ENCODE results near the gene CRHR2.
A peak's percentile ranks its signal among the peaks of the same experiment; 100 is the strongest.

CRHR2 gene

DNA sequence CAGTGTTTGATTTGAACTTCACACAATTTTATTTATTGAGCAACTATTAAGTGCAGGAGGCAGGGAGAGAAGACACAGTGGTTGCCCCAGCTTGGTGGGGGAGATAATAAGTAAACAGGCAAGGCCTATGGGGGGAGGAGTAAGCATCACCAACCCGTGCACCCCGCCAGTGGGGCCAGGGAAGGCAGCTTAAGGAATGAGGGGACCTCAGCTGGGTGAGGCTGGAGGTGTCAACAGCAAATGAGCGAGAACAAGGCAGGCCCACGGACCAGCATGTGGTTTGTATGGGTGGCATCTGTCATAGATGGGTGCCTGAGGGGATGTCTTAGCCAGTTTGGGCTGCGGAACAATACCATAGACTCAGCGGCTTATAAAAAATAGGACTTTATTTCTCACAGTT, 24.1 kb upstream of the CRHR2 start:
- DNase-seq = no peak

DNA sequence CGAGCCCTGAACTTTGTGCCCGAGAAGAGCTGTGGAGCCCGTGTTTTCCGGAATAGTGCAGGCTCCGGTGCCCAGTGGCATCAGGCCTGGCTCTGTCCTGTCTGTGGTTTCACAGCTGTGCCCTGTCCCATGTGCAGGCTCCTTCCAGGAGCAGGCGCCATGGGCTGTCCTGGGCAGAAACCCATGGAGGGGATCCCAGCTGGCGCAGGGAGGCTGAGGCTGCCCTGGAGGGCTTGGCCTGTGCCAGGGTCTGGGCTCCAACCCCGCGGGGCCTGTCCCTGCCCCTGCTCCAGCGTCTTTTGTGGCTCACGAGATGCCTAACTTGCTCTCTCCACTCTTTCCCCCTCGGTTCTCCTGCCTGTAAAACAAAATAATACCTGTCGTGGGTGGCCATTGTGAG, 23.3 kb upstream of the CRHR2 start:
- no peak for DNase-seq

DNA sequence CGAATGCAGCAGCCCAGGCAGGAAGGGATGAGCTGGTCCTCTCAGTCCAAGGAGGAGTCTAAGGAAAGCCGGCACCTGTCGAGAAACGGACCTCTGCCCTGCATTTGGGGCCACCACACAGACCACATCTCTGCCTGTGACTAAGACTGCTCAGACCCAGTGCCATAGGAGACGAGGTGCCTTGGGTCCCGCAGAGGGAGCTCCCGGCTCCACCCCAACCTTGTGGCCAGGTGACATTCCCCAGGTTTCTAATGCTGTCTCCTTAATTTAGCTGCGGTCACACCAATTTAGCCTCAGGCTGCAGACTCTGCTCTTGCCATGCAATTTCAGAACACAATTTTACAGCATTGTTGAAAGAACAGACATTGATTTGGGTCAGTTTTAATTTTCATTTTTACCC, 22.8 kb upstream of the CRHR2 start:
- no peak for DNase-seq

DNA sequence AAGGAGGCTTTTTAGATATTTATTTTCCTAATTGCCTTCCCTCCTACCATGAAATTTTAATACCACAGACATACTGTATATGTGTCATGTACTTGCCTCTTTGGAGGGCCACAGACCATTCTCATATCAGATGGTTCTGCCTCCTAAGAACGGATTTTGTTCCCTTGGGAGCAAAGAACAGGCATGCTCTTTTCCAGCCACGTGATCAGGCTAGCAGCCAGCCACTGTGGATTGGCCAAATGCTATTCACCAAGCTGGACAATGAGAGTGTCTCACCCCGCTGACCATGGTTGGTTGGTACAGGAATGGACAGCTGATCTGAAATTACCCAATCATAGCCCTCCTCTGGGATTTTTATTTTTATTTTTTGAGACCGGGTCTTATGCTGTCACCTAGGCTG, 21.5 kb upstream of the CRHR2 start:
- no peak for DNase-seq

DNA sequence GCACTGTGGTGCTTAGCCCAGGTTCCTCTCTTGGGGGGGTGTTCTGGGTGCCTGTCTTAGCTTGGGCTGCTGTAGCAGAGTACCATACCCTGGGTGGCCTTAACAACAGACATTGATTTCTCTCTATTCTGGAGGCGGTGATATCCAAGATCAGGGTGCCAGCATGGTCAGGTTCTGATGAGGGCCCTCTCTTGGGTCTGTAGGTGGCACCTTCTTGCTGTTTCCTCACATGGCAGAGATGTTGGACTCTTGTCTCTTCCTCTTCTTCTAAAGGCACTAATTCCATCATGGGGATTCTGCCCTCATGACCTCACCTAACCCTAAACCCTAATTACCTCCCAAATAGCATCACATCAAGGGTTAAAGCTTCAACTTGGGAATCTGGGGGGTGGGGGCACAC, 19.9 kb upstream of the CRHR2 start:
- peak; percentile 13 for DNase-seq

DNA sequence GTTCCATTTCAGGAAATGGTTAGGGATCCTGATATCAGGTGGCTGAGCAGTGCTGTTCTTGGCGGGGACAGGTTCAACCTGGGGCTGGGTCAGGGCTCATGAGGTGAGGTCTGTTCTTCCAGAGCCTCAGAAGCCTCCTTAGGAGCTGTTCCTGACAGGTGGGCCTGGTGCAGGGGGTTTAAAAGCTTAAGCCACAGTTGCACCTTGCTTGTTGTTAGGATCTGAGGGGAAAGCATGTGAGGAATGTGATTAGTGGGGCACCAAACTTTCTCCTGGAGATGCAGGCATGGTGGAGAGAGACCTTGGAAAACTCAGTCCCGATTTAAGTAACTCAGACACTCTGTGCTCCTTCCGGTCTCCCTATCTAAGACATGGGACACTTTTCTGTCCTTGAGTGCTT, 18.7 kb upstream of the CRHR2 start:
- DNase-seq = no peak

DNA sequence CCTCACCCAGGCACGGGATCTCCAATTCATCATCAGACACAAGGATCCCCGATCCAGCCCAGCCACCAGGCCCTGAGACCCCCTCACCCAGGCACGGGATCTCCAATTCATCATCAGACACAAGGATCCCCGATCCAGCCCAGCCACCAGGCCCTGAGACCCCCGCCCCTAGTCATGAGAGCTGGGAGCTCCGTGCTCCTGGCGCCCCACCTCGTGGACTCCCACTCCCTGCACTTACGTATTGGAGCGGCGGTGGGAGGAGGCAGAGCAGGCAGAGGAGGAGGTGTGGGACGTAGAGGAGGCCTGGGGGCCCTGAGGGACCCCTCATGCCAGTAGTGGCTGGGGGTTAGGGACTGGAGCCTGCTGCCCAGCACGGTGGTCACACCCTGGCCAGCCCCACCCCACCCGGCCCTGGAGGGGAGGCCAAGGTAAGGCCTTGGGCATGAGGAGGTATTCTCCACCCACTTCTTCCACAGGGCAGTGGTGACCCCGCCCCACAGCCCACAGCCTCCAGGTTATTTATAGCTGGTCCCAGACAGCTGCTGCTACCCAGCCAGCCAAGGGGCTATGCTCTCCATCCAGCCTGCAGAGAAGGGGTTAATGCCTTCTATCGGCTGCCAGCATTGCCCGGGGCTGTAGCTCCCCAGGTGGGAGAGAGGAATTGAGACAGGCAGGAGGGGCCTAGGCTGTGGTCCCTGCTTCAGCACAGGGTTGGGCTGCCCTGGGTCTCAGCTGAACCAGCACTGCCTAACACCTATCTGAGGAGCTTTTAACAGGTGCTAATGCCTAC, 17.6 kb upstream of the CRHR2 start:
- no peak for DNase-seq

DNA sequence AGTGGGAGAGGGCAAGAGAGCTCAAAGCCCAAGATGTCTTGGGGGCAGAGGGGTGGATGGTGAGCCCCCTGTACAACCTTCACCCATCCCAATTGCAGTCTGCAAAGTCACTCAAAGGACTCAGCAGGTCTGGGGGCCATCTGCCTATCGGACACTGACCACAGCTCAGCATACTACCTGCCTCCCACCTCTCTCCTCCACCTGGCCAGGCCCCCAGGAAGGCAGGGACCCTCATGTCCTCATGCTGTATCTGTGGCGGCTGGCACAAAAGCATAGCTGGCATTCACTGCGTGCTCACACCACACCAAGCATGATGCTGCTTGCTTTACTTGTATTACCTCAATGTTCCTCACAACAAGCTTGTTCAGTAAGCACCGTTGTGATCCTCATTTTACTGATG, 16.2 kb upstream of the CRHR2 start:
- DNase-seq = no peak

DNA sequence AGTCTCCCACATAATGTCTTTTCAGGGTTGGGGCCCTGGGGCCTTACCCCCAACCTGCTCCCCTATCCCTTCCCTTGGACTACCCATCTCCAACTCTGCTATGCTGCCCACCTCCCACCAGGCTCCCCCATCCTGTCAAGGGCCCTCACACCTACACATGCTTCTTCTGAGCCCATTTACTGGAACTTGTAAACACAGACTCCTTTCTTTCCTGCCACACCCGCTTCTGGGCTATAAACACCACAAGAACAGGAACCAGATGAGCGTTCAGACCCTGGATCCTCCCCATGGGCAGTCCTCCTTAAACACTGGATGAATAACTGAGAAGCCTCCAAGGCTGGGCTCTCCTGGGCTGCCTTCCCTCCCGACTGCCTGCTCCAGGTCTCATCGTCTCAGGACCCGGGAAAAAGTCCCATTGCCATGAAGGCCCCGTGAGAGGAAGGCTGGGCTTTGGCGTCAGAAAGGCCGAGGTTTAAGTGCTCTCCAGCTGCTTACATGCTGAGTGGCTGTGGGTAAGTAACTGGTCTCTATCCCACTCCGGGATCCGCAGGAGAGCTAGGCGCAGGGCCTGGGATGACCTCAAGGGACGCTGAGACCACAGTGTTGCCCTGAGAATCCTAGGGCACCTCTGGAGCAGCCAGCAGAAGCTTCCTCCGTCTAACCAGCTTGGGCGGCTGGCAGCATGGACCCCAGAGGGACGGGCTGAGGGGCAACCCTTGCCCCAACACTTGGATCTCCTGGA, 15.6 kb upstream of the CRHR2 start:
- no peak for DNase-seq

DNA sequence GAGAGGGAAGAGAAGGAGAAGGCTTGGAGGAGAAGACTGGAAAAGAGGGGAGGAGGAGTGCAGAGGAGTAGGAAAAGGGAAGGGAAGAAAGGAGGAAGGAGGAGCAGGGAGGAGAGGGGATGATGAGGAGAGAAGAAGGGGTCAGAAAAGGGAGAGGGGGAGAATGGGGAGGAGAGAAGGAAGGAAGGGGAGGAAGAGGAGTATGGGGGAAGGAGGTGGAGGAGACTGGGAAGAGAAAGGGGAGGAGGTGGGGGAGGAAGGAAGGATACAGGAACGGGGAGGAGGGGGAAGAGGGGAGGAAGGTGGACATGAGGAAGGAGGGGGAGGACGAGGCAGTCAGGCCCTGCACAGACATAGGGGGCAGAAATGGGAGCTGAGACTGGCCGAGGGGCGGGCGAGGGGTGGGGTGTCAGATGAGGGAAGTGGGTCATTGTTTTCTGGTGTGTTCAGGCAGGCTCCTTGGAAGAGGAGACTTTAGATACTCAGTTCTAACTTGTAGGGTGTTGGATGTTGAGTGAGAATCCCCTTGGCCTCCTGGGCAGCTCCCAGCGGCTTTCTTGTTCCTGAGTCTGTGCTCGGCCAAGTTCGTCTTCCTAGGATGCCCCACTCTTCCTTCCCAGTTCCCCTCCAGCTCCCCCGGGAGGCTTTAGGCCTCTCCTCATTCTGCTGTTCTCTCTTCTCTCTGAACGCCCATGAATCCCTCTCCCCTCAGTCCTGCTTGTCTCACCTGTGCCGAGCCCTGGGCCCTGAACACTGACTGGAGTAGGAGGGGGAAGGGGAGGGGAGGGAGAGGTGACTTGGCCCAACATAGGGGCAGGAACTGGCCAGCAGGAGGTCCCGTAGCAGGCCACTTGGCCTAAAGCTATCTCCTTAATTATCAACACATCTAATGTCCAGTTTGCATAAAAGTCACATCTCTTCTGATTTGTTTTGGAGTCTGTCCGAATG, 12.8 kb upstream of the CRHR2 start:
- DNase-seq = no peak

DNA sequence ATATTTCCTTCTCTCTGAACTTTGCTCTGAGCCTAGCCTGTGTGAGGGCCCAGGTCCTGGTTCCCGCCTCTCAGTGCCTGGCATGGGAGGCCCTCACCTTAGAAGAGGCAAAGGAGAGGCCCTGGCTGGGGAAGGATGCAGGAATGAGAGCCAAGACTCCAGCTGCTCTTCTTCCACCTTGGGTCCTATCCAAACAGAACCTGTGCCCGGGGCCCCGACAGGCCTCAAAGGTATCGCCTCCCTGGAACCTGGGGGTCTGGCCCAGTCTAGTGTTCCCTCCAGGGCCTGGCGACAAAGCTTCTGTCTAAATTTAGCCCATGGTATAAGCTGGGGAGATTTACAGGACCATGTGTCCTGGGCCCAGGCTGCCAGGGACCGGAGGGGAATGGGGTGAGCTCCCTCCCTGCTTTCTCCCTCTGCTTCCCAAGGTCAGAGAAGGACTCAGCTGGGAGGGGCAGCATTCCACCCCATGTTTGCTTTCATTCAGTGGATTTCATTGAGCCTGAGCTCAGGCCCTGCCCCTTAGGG, 12.0 kb upstream of the CRHR2 start:
- DNase-seq = no peak

DNA sequence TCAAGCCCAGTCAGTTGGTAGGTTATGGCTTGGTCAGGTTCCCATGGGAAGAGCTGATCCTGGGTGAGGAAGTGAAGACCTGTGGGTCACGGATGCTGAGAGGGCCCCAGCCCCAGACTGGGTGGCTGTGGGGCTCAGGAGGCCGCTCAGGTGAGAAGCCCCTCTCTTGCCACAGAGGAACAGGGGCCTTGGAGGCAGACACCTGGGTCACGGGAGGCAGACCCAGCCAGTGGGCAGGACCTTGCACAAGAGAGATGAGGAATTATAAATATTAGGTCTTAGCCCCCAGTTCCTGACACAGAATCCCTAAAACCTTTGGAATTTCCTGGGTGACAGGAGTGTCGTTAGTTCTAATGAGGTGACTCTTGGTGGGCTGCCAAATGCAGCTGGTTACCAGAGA, 10.6 kb upstream of the CRHR2 start:
- DNase-seq = no peak

DNA sequence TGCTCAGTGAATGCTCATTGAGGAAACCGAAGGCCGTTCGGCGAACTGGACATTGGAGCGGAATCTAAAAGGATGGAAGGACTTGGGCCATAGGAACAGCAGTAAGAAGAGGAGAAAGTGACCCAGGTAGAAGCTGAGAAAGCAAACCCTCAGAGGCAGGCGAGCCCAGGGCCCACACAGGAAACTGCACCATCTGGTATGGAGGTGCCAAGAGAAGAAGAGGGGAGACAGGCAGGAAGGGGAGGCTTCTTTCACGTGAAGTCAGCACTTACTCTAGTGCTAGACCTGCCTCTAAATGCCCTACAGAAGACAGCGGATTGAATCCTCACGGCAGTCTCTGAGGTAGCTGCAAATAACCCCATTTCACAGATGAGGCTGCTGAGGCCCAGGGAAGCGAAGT, 10.2 kb upstream of the CRHR2 start:
- DNase-seq = no peak

DNA sequence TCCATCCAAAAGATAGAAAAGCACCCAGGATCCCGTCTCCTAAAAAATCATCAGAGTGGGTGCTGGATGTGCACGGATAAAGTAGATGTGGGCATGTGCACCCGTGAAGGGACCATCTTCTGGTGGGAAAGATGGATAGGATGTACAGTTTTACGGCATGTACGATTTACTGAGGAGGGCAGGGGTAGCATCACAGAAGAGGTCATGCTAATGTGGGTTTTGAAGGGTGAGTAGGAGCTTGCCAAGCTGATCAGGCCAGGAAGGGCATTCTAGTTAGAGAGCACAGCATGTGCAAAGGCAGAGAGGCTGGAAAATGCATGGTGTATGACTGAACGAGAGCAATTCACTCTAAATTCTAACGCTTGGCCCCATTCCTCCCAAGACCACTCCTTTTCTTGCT, 7.8 kb upstream of the CRHR2 start:
- no peak for DNase-seq

DNA sequence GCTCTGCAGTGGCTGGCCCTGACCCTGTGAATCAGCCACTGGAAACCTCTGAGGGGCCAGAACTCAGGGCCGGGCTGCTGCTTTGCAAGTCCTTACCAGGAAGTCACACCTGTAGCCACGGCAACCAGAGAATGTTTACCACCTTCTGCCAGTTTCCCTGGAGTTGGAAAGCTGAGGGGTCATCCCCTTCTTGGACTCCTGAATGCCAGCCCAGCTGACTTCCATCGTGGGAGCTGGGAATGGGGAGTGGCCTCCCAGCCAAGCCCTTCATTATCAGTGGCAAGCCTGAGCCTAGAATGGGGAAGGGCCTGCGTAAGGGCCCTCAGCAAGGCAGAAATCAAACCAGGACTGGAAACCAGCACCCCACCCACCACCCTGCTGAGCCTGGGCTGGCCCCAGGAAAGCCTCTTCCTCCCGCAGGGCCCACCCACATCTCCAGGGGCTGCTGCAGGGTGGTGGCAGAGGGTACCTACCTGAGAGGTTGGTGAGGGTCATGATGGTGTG, 6.5 kb upstream of the CRHR2 start:
- no peak for DNase-seq

DNA sequence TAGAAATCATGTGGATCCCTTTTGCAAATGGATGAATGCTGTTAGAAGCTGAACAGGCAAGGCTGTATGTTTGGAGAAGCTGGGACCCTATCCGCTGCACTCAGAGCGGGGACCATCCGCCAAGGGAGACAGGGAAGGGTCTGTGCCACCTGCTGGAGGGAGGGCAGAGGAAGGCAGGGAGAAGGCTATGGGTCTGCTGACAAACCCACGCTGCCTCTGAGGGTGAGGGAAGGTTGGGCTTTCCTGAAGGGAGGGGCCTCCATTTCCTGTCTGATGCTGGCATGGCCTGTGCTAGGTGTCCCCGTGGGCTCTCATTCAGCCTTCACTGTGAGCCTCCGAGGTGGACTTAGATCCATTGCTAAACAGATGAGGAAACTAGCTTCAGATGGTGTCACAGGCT, 5.3 kb upstream of the CRHR2 start:
- DNase-seq = no peak

DNA sequence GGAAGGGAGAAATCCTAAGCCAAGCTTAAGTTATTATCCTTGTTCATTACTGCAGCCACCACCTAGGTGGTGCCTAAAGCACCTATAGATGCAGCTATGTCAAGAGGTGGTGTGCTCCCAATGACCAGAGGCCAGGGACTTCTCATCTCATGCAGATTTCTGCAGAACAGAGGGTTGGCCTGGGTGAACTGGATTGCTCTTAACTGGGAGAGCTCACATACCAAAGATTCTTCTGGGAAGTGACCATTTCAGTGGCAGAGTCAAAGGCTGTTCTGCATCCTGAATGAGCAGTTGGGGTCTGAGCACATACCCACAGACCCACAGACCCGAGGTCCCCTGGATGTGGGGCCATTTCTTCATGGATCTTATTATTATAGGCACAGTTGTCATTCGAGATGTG, 2.1 kb upstream of the CRHR2 start:
- DNase-seq = no peak

DNA sequence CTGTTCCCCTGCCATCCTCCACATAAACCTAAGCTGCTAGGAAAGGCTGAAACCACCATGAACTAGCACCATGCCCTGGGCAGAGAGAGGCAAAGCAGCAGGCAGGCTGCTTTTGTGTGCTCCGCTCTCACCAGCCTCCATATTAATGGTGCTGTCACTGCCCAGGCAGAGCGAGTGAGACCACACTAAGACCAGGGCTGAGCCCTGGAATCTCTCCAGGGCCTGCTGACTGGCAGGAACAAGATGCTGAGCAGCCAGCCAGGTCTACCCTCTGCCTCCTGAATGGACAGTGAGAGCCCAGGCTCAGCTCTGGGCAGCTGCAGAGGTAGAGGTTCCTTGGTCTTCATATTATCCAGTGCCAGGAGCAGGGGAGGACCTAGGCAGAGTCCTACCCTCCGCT, 1.6 kb upstream of the CRHR2 start:
- DNase-seq = no peak

DNA sequence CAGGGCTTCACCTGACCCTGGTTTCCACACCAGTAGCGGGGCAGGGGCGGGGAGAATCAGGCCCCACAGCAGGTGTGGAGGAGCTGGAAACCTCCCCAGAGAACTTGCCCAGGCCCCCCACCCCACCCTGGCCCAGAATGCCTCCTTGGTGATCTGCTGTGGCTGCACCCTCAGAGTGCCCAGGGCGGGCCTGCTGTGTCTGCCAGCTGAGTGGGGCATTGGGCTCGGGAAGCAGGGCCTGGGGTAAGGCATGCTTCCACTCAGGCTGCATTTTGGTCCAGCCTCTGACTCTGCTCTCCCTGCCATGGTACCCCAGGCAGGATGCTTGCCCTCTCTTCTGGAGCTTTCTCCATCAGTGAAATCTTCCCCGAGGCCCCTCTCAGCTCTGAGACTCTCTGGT, 1.1 kb upstream of the CRHR2 start:
- DNase-seq = no peak

DNA sequence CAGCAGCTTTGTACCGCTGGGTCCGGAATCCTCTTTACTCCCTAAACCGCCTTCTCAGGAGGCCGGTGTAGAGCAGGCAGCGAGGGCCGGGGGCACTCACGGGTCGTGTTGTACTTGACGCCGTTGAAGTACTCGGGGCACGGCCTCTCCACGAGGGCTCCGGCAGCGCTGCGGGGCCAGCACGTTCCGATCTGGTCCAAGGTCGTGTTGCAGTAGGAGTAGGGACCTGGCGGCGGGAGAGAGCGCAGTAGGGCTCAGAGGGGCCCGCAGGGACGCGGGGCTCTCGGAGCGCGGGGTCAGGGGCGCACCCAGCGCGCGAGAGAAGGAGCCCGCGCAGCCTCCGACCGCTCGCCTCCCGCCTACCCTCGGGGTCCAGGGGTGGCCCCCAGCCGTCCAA, 443 bp downstream of the CRHR2 start:
- DNase-seq = no peak

DNA sequence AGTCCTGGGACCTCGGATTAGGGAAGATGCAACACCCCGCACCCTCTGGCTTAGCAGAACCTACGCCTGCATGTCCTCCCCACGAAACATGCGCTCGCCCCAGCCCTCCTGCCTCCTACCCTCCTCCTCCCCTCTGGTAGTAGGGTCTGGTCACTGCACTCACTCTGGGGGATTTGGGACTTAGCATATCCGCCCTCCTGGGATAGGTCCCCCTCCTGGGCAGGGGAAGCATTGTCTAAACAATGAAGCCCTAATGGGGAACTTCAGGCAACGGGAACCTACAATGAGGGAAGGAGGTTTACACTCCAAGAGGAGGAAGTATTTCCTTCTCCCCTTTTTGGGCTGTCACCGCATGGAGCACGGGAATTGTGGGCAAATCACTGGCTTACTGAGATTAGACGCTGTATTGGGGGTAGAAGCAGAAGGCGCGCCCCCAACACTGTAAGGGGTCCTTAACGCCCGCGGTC, 892 bp downstream of the CRHR2 start:
- DNase-seq = no peak

DNA sequence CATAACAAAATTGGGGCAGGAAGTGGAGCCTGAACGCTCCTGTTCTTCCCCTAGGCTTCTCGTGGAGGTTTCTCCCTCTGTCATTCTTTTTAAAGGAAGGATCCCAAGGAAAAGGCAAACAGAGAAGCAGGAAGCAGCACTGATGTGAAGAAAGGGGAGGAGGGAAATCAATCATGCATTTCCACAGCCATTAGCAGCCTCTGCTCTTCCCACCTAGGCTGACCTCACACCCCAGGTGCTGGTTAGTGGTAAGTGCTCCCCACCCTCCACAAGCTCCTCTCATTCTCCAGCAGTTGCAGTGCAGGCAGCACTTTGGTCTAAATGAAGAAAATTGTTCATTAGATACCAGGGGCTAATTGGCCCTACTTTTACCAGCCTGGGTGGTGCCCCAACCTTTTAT, 2.6 kb downstream of the CRHR2 start:
- DNase-seq = no peak

DNA sequence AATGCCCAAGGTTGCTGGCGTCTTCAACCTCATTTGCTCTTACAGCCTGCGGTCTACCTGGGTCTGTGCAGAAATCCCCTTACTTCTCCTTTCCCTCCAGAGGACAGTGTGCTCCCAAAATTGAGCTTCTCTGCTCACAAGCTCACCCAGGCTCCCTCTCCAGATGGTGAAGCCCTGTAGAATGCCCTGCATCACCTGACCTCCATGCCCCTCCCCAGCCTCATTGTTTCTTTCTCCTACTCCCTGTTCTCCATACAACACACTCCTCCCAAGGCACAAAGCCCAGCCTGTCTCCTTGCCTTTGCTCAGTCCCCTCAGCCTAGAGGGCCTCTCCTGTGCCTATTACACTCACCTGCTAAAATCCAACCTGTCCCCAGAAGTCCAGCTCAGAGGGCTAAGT, 3.5 kb downstream of the CRHR2 start:
- no peak for DNase-seq
